ENCODE results near the gene CYP46A1.
"Not testable (repeated sequence)": the region's sequence is repeated elsewhere in the genome, so short reads cannot be mapped to it uniquely, and the experiment has no call there.

CYP46A1 gene

GRCh38 chr14:99649643-99650042 lies 34.5 kb upstream of the CYP46A1 start:
- Mint-ChIP-seq H3K36me3 (ENCODE audit: low read depth) (no peaks in the 10 kb centered on the region), H3K27me3 (peaks cover 45% of the 10 kb centered on the region), H3K4me3 (no peak overlapping the region), H3K4me1 (ENCODE audit: low read depth) (peaks cover 2% of the 10 kb centered on the region), H3K27ac (no peak overlapping the region), H3K9me3 (no peaks in the 10 kb centered on the region)
- no peak for DNase-seq

GRCh38 chr14:99650189-99650588 lies 33.9 kb upstream of the CYP46A1 start:
- Mint-ChIP-seq H3K27ac (no peak overlapping the region), H3K36me3 (ENCODE audit: low read depth) (no peaks in the 10 kb centered on the region), H3K4me1 (ENCODE audit: low read depth) (peaks cover 2% of the 10 kb centered on the region), H3K27me3 (peaks cover 50% of the 10 kb centered on the region), H3K9me3 (no peaks in the 10 kb centered on the region), H3K4me3 (no peak overlapping the region)
- DNase-seq, result no peak

DNA sequence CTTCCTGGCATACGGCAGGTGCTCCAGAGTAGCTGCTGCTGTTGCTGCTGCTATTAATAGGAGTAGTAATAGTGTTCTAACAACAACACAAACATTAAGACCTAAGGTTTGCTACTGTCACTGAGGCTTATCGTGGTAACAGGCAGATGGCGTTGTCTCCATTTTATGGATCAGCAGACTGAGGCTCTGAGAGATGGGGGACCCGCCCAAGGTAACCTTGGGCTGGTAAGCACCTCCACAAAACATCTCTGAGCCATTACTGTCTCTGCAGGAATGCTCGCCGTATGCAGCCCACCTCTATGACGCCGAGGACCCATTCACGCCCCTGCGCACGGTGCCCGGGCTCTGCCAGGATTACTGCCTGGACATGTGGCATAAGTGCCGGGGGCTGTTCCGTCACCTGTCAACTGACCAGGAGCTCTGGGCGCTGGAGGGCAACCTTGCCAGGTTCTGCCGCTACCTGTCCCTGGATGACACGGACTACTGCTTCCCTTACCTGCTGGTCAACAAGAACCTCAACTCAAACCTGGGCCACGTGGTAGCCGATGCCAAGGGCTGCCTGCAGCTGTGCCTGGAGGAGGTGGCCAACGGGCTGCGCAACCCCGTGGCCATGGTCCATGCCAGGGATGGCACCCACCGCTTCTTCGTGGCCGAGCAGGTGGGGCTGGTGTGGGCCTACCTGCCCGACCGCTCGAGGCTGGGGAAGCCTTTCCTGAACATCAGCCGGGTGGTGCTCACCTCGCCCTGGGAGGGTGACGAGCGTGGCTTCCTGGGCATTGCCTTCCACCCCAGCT lies 31.9 kb upstream of the CYP46A1 start:
- Mint-ChIP-seq H3K27me3 (peaks cover 48% of the 10 kb centered on the region), H3K9me3 (no peaks in the 10 kb centered on the region), H3K4me3 (no peak overlapping the region), H3K4me1 (ENCODE audit: low read depth) (no peaks in the 10 kb centered on the region), H3K27ac (no peak overlapping the region), H3K36me3 (ENCODE audit: low read depth) (no peaks in the 10 kb centered on the region)
- no peak for DNase-seq

- H3K4me3 Mint-ChIP-seq, result no peak overlapping the region
- H3K27ac Mint-ChIP-seq, result no peak overlapping the region
- H3K4me1 Mint-ChIP-seq (ENCODE audit: low read depth), result peaks cover 2% of the 10 kb centered on the region
- H3K27me3 Mint-ChIP-seq, result peaks cover 53% of the 10 kb centered on the region
- no peak for DNase-seq
- H3K9me3 Mint-ChIP-seq, result no peaks in the 10 kb centered on the region
- no peaks in the 10 kb centered on the region for H3K36me3 Mint-ChIP-seq (ENCODE audit: low read depth)
These were observed 29.7 kb upstream of the CYP46A1 start for GRCh38 chr14:99654235-99654985.

DNA sequence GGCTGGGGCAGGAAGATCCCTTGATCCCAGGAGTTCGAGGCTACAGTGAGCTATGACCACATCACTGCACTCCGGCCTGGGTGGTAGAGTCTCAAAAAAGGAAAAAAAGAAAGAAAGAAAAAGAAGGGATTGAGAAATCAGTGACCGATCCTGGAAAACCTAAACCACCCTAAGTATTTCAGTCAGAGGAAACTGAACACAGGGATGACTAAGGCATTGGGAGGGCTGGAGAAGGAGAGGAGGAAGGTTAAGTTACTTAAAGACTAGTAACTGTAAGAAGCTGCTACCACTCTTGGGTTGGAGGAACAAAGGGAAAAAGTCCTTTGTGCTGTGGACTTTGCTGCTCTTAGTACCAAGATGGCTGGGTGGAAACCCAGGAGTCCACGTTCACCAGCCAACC lies 28.6 kb upstream of the CYP46A1 start:
- Mint-ChIP-seq H3K27me3 (peaks cover 61% of the 10 kb centered on the region), H3K36me3 (ENCODE audit: low read depth) (no peaks in the 10 kb centered on the region), H3K9me3 (no peaks in the 10 kb centered on the region), H3K27ac (no peak overlapping the region), H3K4me3 (no peak overlapping the region), H3K4me1 (ENCODE audit: low read depth) (peaks cover 7% of the 10 kb centered on the region)
- DNase-seq, result no peak

GRCh38 chr14:99656171-99656570 lies 27.9 kb upstream of the CYP46A1 start:
- peaks cover 7% of the 10 kb centered on the region for H3K4me1 Mint-ChIP-seq (ENCODE audit: low read depth)
- H3K4me3 Mint-ChIP-seq, result no peak overlapping the region
- DNase-seq, result no peak
- peaks cover 68% of the 10 kb centered on the region for H3K27me3 Mint-ChIP-seq
- H3K36me3 Mint-ChIP-seq (ENCODE audit: low read depth), result no peaks in the 10 kb centered on the region
- H3K27ac Mint-ChIP-seq, result no peak overlapping the region
- H3K9me3 Mint-ChIP-seq, result no peaks in the 10 kb centered on the region

DNA sequence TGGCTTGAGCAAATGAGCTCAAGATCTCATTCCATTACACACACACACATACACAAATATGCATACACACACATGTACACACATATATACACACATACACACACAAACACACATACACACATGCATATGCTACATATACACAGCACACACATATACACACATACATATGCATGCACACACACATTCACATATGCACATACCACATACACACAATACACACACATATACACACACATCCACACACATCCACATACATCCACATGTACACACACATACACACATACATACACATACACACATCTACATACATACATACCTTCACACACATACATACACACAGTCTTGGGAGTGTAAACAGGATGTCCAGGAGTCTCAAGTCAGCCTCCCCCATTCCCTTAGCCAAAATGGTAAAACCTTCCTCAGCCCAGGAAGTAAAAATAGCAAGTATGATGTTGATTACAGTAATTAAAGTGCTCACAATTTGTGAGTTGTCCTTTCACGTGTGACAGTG lies 26.4 kb upstream of the CYP46A1 start:
- no peak overlapping the region for H3K27ac Mint-ChIP-seq
- H3K27me3 Mint-ChIP-seq, result peaks cover 79% of the 10 kb centered on the region
- H3K4me1 Mint-ChIP-seq (ENCODE audit: low read depth), result peaks cover 7% of the 10 kb centered on the region
- H3K4me3 Mint-ChIP-seq, result no peak overlapping the region
- no peak for DNase-seq
- H3K9me3 Mint-ChIP-seq, result no peaks in the 10 kb centered on the region
- no peaks in the 10 kb centered on the region for H3K36me3 Mint-ChIP-seq (ENCODE audit: low read depth)

GRCh38 chr14:99658218-99658845 lies 25.8 kb upstream of the CYP46A1 start:
- Mint-ChIP-seq H3K36me3 (ENCODE audit: low read depth) (no peaks in the 10 kb centered on the region), H3K9me3 (no peaks in the 10 kb centered on the region), H3K4me1 (ENCODE audit: low read depth) (peaks cover 7% of the 10 kb centered on the region), H3K27ac (no peak overlapping the region), H3K27me3 (peaks cover 83% of the 10 kb centered on the region), H3K4me3 (no peak overlapping the region)
- no peak for DNase-seq

GRCh38 chr14:99659333-99659741 lies 24.8 kb upstream of the CYP46A1 start:
- DNase-seq, result no peak
- Mint-ChIP-seq H3K27ac (no peak overlapping the region), H3K36me3 (ENCODE audit: low read depth) (no peaks in the 10 kb centered on the region)

DNA sequence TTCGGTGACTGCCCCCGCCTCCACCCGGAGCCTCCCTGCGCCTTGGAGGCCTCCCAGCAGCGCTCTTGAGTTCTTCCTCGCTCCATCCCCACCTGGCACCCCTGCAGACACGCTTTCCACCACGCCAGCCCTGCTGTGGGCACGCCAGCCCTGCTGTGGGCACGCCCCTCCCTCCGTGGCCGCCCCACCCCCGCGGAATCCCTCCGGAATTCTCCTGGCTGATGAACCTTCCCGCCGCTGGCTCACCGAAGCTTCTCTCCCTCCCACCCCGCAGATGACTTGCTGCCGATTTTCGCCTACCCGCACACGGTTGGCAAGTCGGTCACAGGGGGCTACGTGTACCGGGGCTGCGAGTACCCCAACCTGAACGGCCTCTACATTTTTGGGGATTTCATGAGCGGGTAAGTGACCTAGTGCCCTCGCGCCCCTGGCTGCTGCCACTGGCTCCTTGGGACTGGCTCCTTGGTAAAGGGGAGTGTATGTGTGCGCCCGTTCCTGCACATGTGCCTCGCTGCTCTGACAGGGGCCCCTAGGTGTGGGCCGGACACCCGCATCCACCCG lies 24.0 kb upstream of the CYP46A1 start:
- Mint-ChIP-seq H3K4me3 (no peak overlapping the region), H3K27ac (no peak overlapping the region), H3K27me3 (peaks cover 71% of the 10 kb centered on the region), H3K36me3 (ENCODE audit: low read depth) (no peaks in the 10 kb centered on the region), H3K9me3 (no peaks in the 10 kb centered on the region), H3K4me1 (ENCODE audit: low read depth) (peaks cover 7% of the 10 kb centered on the region)
- DNase-seq, result no peak

More at GRCh38 chr14:99659333-99659741, 24.8 kb upstream of the CYP46A1 start:
- Mint-ChIP-seq H3K4me1 (ENCODE audit: low read depth) (peaks cover 7% of the 10 kb centered on the region), H3K27me3 (peaks cover 79% of the 10 kb centered on the region), H3K9me3 (no peaks in the 10 kb centered on the region), H3K4me3 (no peak overlapping the region)

DNA sequence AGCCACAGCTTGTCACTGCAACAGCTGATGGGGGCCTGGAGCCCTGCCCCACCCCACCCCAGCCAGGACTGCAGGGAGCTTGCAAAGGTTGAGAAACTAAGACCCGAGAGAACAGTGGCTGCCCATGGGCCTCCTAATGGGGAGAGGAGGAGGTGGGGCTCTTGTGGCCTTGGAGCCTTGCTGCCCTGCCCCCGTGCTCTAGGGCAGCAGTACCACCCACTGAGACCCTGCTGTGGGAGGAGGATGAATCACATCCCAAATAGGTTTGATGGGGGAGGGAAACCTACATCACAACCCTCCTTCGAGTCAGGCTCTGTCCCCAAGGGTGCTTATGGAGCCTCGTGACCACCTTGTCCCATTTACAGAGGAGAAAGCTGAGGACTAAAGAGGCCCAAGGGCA lies 23.3 kb upstream of the CYP46A1 start:
- no peaks in the 10 kb centered on the region for H3K36me3 Mint-ChIP-seq (ENCODE audit: low read depth)
- H3K4me1 Mint-ChIP-seq (ENCODE audit: low read depth), result peaks cover 7% of the 10 kb centered on the region
- peaks cover 65% of the 10 kb centered on the region for H3K27me3 Mint-ChIP-seq
- H3K27ac Mint-ChIP-seq, result no peak overlapping the region
- no peaks in the 10 kb centered on the region for H3K9me3 Mint-ChIP-seq
- DNase-seq, result no peak
- H3K4me3 Mint-ChIP-seq, result no peak overlapping the region

GRCh38 chr14:99661206-99661605 lies 22.9 kb upstream of the CYP46A1 start:
- not testable (repeated sequence) for H3K9me3 Mint-ChIP-seq; H3K27ac Mint-ChIP-seq; H3K4me1 Mint-ChIP-seq (ENCODE audit: low read depth); DNase-seq; H3K4me3 Mint-ChIP-seq; H3K36me3 Mint-ChIP-seq (ENCODE audit: low read depth)
- peaks cover 61% of the 10 kb centered on the region for H3K27me3 Mint-ChIP-seq

DNA sequence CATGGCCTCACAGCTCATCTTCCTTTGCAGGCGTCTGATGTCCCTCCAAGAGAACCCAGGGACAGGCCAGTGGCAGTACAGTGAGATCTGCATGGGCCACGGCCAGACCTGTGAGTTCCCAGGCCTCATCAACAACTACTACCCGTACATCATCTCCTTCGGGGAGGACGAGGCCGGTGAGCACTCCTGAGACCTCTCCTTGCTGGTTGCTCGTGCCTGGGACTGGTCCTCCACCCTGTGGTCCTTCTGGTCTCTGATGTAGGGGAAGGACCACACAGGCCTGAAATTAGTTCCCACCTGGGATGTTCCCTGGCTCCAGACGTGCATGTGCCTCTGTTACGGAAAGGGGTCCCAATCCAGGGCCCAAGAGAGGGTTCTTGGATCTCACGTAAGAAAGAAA lies 21.3 kb upstream of the CYP46A1 start:
- Mint-ChIP-seq H3K4me1 (ENCODE audit: low read depth) (peaks cover 7% of the 10 kb centered on the region), H3K27me3 (peaks cover 52% of the 10 kb centered on the region), H3K4me3 (no peak overlapping the region), H3K36me3 (ENCODE audit: low read depth) (no peaks in the 10 kb centered on the region), H3K27ac (no peak overlapping the region), H3K9me3 (no peaks in the 10 kb centered on the region)
- no peak for DNase-seq

DNA sequence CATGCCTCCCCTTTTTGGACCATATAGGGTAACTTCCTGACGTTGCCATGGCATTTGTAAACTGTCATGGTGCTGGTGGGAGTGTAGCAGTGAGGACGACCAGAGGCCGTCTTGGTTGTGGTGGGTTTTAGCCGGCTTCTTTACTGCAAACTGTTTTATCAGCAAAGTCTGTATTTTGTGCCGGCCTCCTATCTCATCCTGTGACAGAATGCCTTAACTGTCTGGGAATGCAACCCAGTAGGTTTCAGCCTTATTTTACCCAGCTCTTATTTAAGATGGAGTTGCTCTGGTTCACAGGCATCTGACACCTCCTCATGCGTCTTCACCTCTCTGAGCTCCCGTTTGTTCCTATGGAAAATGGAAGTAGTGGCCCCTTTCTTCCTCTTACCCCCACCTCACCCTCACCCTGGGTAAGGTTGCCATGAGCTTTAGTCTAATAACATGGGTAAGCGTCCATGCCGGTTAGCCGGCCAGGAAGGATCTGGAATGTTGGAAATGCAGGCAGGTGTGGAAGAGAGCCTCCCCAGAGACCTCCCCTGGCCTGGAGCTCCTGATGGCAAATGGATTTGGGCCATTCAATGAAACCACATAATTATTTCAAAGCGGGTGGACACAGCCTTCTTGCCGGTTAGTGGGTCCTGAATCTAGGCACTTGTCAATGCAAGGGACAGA lies 20.6 kb upstream of the CYP46A1 start:
- no peak overlapping the region for H3K27ac Mint-ChIP-seq
- H3K4me1 Mint-ChIP-seq (ENCODE audit: low read depth), result peaks cover 7% of the 10 kb centered on the region
- peaks cover 46% of the 10 kb centered on the region for H3K27me3 Mint-ChIP-seq
- DNase-seq, result no peak
- H3K9me3 Mint-ChIP-seq, result no peaks in the 10 kb centered on the region
- H3K4me3 Mint-ChIP-seq, result no peak overlapping the region
- no peaks in the 10 kb centered on the region for H3K36me3 Mint-ChIP-seq (ENCODE audit: low read depth)

Measured in activated T-cell treated with anti-CD3 and anti-CD28 coated beads, Interleukin-2, amount 50 U/mL, for 24 hours (primary cell).